ENCODE data around the gene CEL.
"Not testable (repeated sequence)": the region's sequence is repeated elsewhere in the genome, so short reads cannot be mapped to it uniquely, and the experiment has no call there.

CEL gene

DNA sequence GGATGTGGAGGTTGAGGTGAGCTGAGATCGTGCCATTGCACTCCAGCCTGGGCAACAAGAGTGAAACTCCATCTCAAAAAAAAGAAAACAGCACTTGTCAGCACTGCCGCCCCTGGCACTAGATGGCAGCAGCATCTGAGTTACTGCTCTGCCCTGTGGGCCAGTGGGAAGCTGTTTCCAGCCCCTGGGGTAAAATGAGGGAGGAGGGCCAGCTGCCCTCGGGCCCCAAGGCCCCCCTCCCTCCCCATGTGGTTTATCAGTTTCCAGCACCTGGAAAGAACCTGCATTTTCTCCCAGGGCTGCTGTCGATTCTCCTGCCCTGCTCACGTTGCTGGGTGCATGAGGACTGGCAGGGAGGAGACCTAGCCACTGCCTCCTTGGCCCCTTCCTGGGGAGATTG lies 13.2 kb upstream of the CEL start:
- DNase-seq: peak; percentile 36 to 41

DNA sequence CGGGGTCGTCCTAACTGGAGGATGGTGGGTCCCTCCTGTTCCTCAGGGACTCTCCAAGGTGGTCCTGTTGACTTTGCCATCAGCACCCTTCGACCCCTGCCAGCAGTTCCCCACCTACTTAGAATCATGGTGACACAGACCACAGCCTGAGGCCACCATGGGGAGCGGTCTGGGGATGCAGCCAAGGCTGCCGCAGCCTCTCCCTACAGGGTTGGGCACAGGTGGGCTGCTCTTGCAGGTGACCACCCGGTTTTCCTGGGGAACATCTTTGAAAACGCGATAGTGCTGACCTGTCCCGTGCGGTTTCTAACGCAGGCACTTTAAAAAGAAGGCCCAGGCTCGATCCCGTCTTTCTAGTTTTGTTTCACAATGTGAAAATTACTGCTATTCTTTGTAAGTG lies 12.7 kb upstream of the CEL start:
- DNase-seq: no peak

DNA sequence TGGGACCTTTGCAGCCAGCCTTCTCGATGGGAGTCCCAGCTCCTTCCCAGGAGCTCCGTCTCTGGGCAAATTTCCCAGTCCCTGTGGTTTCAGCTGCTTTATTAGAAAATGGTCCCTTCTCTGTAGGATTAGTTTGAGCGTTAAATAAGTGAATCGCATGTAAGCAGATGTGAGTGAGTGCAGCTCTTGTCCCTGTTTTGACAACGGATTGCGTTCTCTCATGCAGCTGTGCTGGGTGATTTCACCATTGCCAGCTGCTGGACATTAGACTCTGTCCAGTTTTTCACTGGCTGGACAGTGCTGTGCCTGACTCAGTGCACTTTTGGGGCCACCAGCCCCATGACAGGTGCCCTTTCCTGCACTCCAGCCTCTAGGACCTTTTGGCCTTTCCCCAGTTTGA lies 11.6 kb upstream of the CEL start:
- no peak for DNase-seq

DNA sequence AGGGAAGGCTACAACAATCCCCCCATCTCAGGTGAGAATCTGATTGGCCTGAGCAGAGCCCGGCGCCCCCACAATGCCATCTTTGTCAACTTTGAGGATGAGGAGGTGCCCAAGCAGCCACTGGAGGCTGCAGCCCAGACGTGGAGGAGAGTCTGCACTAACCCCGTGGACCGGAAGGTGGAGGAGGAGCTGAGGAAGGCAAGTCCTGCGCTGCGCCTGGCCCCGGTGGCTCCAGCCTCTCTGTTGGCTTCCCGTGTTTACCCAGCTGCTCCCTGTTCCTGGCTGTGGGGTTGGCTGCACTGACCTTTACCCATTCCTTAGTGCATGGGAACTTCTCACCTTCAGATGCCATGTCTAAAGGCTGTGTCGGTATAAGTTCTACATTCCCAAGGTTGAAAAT lies 11.0 kb upstream of the CEL start:
- no peak for DNase-seq

DNA sequence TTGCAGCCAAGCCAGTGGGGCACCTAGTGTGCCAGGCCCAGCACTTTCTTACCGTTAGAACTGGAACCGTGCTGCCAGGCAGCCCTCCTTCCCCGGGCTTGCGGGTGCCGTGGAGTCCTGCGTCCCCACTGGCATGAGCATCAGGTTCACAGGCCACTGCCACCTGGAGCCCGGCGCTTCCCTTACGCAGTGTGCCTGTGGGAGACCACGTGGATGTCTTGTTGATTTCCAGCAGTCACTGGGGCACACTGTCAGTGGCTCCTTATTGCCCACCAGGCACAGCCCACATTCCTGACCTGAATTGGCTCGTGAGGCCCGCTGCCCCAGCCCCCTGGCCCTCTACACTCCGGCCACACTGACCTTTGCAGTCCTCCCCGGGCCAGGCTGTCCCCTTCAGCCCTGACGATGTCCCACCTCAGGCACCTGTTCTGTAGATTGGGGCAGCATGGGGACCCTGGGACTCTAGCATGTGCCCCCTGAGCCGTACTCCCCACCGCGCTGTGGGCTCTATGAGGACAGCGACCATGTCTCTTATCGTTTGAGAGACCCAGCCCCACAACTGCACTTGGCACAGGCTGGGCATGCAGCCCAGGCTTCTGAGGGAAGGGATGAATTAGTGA lies 10.4 kb upstream of the CEL start:
- DNase-seq: no peak

DNA sequence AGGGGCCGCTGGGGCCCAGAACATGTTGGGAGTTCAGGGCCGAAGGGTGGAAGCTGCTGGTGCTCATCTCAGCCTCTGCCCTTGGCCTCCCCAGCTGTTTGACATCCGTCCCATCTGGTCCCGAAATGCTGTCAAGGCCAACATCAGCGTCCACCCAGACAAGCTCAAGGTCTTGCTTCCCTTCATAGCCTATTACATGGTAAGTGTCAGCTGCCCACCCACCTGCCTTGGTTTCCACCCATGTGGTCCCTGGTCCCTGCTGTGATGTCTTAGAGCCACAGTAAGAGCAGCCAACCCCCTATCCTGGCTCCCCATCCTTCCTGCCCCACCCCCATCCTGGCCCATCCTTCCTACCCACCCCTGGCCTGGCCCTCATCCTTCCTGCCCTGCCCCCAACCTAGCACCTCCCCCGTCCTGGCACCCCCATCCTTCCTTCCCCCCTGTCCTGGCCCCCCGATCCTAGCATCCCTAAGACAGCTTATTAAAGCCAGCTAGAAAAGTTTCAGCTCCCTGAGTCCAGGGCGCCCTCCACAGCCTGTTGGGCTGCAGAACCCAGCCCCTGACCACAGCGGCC lies 9.7 kb upstream of the CEL start:
- no peak for DNase-seq

DNA sequence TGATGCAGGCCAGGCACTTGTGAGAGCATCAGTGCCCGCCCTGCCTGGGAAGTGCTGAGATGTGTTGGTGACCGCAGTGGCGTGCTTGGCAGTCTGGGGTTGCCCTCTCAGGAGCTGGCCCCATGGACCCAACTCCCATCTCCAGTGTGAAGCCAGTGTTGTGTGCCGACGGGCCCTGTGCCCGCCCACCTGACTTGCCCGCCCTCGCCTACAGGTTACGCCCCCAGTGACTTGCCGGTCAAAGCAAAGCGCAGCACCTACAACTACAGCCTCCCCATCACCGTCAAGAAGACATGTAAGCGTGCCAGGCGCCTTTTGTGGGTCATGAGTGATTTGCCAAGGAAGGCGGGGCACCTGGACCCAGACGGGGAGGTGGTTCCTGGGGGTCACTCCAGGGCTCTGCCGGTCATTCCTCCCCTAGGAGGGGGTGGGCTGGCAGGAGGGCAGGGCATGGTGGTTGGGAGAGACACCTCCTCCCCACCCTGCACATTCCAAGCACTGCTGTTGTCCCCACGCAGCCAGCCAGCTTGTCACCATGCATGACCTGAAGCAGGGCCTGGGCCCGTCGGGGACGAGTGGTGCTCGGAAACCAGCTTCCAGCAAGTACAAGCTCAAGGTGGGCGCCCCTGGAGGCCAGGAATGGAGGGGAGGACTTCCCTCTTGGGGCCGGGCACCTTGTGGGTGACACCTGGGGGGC lies 7.4 kb upstream of the CEL start:
- no peak for DNase-seq

DNA sequence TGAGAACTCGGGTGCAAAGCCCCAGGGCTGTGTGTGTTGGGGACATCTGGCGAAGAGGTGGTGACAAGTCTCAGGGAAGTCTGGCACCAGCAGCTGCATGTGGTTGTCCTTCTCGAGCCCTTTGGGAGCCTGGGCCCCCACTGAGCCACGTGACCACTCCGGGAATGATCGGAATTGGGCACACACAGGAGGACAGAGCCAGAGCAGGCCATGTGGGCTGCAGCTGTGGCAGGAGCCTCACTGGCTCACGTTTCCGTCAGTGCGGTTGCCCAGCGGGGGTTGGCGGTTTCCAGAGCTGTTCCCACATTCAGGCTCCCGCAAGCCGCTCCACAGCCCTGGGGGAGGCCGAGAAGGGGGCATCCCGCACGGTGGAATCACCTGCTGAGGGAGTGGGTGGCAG lies 6.8 kb upstream of the CEL start:
- no peak for DNase-seq

DNA sequence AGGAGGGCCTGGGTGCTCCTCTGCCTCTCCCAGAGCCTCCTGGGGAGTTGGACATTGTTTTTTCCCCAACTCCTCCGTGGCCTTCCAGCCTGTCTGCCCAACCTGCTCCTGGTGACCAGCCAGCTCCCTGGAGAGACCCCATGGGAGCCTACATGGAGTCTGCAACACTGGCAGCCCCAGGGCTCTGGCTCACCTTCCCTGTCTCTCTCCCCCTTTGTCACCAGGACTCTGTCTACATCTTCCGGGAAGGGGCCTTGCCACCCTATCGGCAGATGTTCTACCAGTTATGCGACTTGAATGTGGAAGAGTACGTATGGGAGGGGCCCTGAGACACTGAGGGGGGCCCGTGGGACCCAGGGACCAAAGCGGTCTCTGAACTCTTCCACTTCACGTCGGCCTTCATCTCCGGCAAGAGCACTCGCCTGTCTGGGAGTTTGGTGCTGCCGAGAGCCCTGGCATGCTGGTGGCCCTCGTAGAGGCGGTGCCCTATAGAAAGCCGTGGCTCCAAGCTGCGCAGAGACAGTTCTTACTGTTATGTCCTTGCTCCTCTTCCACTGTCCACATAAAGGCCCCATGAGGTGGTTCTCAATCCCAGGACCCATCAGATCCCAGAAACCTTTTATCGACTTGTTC lies 5.9 kb upstream of the CEL start:
- no peak for DNase-seq

DNA sequence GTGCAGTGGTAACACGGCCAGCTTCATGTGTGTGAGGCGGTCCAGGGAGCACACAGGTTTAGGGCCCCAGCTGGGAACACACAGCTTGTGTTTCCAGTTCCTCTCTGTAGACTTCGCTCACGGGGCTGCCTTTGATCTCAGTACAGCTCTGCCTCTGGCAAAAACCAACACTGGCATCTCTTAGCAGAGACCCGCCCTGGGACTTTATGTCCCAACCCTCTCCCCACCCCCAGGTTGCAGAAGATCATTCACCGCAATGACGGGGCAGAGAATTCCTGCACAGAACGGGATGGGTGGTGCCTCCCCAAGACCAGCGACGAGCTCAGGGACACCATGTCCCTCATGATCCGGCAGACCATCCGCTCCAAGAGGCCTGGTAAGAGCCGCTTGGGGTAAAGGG lies 5.2 kb upstream of the CEL start:
- no peak for DNase-seq

DNA sequence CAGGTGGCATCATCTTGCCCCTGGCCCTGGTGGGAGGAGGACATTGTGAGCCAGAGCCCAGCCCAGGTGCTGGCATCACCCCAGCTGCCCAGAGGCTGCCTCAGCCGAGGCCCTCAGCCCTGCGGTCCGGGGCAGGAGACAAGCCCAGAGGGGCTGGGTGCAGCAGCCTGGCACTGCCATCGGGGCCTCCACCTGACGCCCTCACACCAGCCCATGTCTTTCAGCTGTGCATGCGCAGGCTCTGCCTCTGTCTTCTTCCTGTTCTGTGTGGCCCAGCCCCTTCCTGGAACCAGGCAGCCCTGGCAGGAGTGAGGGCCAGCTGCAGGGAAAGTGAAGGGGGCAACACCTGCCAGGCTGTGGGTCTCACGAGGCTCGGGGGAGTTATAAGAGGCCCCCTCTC lies 4.8 kb upstream of the CEL start:
- DNase-seq: no peak

DNA sequence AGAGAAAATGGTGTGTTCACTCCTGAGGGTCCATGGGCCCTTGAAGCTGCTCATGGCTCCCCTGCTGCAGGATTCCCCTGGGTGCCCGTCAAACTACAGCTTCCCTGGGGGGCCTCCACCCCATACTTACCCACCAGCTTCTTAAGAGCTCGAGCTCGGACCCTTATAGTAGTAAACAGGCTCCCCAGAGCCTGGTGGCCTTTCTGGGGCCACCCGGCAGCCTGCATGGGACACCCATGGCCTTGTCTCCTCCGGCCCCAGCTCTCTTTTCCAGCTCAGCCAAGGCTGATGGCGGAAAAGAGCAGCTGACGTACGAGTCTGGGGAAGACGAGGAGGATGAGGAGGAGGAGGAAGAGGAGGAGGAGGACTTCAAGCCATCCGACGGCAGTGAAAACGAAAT lies 4.2 kb upstream of the CEL start:
- DNase-seq: no peak

DNA sequence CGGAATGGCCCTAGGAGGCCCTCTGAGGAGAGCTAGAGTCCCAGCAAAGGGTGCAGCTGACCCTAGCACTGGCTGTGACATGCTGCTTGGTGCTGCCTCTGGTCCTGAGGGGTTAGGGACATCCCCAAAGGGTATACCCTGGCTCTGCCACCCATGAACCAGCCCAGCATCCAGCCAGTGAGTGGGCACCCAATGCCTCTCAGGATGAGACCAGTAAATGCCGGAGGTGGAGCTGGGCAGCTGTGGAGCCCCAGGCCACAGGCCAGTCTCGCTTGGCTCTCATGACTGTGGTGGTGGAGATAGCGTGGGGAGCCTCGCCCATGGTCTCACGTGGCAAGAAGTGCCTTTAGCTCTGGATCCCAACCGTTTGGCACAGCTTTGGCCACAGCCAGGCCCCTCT lies 3.7 kb upstream of the CEL start:
- DNase-seq: no peak

DNA sequence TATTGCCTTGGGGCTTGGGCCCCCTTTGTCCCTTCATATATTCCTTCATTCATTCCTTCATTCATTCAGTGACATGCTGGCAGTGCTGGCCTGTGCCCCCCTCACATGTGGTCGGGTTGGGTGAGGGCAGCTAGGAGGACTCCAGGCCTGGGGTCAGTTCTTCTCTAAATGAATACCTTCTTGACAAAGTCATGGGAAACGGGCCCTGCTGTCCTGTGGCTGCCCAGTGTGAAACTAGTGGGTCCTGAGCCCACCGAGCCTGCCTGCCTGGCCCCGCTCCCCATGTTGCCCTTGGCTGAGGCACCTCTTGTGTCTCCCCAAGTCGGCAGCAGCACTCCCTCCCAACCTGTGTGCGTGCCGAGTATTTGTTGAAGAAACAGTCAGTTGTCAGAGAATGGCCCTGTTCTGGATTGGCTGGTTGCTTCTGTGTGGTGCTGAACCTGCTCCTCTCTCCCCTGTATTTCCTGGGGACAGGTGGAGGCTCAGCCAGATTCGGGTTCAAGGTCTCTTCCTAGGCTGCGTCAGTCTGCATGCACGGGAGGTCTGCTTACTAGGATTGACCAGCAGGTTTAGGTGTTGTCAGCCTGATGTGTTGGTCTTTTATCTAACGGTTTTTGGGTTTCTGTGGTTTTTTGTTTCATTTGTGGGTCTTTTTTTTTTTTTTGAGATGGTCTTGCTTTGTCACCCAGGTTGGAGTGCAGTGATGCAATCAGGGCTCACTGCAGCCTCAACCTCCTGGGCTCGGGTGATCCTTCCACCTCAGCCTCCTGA lies 3.0 kb upstream of the CEL start:
- DNase-seq: no peak

DNA sequence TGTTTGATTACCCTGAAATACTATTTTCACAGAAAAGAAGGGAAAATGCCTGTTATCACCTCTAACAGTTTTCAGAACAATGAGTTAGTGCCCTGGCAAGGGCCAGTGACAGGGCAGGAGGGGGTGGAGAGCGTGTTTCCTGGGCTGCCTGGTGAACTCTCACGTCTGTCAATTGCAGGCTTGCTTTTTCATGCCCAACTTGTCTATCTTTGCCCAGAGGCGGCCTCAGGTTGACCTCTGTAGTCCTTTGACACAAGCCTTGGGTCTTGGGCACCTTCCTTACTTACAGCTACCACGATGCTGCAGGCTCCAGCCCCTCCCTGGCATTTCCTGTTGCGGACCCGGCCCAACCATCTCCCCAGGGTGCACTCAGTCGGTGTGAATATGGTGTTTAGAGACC lies 2.2 kb upstream of the CEL start:
- no peak for DNase-seq

DNA sequence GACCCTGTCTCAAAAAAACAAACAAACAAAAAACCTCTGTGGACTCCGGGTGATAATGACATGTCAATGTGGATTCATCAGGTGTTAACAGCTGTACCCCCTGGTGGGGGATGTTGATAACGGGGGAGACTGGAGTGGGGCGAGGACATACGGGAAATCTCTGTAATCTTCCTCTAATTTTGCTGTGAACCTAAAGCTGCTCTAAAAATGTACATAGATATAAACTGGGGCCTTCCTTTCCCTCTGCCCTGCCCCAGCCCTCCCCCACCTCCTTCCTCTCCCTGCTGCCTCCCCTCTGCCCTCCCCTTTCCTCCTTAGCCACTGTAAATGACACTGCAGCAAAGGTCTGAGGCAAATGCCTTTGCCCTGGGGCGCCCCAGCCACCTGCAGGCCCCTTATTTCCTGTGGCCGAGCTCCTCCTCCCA lies 1.4 kb upstream of the CEL start:
- DNase-seq: no peak

DNA sequence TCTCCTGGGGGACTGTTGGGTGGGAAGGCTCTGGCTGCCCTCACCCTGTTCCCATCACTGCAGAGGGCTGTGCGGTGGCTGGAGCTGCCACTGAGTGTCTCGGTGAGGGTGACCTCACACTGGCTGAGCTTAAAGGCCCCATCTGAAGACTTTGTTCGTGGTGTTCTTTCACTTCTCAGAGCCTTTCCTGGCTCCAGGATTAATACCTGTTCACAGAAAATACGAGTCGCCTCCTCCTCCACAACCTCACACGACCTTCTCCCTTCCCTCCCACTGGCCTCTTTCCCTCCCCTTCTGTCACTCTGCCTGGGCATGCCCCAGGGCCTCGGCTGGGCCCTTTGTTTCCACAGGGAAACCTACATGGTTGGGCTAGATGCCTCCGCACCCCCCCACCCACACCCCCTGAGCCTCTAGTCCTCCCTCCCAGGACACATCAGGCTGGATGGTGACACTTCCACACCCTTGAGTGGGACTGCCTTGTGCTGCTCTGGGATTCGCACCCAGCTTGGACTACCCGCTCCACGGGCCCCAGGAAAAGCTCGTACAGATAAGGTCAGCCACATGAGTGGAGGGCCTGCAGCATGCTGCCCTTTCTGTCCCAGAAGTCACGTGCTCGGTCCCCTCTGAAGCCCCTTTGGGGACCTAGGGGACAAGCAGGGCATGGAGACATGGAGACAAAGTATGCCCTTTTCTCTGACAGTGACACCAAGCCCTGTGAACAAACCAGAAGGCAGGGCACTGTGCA lies 590 bp upstream of the CEL start:
- not testable (repeated sequence) for DNase-seq

DNA sequence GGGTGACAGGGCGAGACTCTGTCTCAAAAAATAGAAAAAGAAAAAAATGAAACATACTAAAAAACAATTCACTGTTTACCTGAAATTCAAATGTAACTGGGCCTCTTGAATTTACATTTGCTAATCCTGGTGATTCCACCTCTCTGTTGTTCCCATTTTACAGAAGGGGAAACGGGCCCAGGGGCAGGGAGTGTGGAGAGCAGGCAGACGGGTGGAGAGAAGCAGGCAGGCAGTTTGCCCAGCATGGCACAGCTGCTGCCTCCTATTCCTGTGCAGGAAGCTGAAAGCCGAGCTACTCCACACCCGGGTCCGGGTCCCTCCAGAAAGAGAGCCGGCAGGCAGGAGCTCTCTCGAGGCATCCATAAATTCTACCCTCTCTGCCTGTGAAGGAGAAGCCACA lies 788 bp downstream of the CEL start:
- DNase-seq: not testable (repeated sequence)

DNA sequence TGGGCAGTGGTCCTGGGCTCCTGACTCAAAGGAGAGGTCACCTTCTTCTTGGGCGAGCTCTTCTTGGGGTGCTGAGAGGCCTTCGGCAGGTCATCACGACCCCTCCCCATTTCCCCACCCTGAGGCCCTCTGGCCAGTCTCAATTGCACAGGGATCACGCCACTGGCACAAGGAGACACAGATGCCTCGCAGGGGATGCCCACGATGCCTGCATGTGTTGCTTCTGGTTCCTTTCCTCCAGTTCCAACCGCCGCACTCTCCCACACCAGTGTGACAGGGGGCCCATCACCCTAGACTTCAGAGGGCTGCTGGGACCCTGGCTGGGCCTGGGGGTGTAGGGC lies 1.3 kb downstream of the CEL start:
- no peak for DNase-seq

DNA sequence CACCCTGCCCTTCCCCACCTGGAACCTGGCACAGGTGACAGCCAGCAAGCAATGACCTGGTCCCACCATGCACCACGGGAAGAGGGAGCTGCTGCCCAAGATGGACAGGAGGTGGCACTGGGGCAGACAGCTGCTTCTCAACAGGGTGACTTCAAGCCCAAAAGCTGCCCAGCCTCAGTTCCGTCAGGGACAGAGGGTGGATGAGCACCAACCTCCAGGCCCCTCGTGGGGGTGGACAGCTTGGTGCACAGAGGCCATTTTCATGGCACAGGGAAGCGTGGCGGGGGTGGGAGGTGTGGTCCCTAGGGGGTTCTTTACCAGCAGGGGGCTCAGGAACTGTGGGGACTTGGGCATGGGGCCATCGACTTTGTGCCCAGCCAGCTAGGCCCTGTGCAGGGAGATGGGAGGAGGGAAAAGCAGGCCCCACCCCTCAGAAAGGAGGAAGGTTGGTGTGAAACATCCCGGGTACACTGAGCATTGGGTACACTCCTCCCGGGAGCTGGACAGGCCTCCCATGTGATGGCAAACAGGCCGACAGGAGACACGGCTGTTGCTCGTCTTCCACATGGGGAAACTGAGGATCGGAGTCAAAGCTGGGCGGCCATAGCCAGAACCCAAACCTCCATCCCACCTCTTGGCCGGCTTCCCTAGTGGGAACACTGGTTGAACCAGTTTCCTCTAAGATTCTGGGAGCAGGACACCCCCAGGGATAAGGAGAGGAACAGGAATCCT lies 1.9 kb downstream of the CEL start:
- DNase-seq: no peak

DNA sequence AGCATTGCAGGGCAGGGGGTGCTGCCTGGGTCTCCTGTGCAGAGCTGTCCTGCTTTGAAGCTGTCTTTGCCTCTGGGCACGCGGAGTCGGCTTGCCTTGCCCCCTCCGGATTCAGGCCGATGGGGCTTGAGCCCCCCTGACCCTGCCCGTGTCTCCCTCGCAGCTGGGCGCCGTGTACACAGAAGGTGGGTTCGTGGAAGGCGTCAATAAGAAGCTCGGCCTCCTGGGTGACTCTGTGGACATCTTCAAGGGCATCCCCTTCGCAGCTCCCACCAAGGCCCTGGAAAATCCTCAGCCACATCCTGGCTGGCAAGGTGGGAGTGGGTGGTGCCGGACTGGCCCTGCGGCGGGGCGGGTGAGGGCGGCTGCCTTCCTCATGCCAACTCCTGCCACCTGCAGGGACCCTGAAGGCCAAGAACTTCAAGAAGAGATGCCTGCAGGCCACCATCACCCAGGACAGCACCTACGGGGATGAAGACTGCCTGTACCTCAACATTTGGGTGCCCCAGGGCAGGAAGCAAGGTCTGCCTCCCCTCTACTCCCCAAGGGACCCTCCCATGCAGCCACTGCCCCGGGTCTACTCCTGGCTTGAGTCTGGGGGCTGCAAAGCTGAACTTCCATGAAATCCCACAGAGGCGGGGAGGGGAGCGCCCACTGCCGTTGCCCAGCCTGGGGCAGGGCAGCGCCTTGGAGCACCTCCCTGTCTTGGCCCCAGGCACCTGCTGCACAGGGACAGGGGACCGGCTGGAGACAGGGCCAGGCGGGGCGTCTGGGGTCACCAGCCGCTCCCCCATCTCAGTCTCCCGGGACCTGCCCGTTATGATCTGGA lies 2.7 kb downstream of the CEL start:
- no peak for DNase-seq

Measured in inflammatory macrophage (primary cell).